NCI-H345 treated with DMSO at 0.1 percent for 48 hours (cell line): ENCODE data around the gene CCNYL1.
"Not testable (repeated sequence)": the region's sequence is repeated elsewhere in the genome, so short reads cannot be mapped to it uniquely, and the experiment has no call there.

Source experiments
- DNase-seq: peaks from one replicate; lab custom pipeline; 2025; ENCODE audit not compliant: unreplicated experiment; lab: John Stamatoyannopoulos, UW

CCNYL1 gene

DNA sequence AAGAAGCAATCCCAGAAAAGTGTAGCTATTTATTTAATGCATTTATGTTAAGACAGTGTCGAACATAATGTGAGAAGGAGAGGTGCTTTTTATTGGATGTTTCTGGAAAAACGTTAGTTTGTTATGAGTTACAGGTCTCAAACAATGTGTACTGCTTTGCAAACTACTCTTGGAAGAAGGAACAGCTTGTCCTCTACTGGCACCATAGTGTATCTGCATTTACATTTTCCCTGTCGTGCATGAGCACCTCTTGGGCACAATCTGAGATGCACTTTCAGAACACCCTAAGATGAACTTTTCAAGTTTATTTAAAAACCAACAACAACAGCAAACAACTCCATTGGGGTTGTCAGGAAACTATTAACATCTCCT, 22.8 kb downstream of the CCNYL1 start:
- DNase-seq: no peak

DNA sequence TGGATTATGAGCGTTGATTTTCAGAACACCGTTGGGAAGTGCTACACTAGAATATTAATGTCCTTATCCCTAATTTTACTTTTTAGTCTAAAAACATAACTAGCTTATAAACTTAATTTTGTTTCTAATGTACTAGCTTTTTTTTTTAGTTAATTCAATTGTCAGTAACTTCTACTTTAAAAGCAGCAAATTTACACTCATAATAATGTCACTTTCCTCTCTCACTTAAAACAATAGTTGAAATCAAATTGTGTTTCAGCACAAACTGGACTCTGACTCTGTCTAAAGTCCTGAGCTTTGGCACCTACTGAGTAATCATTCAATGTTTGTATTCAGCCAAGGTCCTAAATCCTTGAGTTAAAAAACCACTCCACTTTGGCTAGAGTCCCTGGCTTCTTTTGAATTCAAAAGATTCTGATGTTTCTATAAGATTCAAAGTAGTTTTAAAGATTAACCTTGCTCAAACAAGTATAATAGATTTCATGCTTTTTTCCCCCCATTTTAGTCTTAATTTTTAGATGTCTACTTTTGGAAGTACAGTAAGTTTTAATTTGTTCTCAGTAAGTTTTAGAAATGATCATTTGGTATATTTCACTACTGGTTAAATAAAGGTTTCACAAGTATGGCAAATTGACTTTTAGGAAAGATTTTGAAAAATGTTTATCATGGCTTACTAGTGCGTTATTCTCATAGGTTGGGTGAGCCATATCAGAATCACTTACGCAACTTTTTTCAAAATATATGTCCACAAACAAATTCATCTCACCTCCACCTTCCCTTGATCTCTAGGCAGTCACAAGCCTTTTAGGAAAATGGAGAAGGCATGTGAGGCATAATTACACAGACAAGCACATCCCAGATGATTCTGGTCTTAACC, 23.4 kb downstream of the CCNYL1 start:
- DNase-seq: no peak

DNA sequence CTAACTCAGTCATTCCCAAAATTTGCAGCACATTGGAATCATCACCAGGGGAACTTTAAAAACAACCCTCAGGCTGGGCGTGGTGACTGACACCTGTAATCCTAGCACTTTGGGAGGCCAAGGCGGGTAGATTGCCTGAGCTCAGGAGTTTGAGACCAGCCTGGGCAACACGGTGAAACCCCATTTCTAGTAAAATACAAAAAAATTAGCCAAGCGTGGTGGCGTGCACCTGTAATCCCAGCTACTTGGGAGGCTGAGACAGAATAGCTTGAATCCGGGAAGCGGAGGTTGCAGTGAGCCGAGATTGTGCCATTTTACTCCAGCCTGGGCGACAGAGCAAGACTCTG, 24.0 kb downstream of the CCNYL1 start:
- DNase-seq: not testable (repeated sequence)

DNA sequence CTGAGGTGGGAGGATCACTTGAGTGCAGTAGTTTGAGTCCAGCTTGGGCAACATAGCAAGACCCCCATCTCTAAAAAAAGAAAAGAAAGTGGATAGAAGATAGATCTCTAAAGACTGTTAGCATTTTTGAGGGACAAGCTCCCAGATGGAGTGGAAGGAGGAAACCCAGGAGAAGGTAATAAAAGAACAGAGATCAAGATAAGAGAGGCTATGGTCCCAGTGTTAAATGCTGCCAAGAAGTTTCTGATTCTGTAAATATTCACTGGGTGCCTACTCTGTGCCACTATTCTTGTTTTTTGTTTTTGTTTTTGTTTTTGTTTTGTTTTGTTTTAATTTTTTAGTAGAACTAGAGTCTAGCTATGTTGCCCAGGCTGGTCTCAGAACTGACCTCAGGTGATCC, 32.1 kb downstream of the CCNYL1 start:
- DNase-seq: no peak

DNA sequence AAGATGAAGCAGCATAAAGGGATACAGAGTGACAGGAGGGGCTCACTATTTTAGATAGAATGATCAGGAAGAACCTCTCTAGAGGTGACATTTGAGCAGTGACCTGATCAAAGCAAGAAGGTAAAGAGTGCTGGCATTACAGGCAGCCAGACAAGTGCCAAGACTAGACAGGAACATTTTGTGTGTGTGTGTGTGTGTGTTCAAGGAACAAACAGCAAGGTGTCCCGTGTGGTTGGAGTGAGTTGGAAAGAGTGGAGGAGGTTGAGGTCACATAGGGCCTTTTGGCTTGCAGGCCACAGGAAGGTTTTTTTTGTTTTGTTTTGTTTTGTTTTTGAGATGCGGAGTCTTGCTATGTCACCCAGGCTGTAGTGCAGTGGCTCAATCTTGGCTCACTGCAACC, 32.6 kb downstream of the CCNYL1 start:
- no peak for DNase-seq

DNA sequence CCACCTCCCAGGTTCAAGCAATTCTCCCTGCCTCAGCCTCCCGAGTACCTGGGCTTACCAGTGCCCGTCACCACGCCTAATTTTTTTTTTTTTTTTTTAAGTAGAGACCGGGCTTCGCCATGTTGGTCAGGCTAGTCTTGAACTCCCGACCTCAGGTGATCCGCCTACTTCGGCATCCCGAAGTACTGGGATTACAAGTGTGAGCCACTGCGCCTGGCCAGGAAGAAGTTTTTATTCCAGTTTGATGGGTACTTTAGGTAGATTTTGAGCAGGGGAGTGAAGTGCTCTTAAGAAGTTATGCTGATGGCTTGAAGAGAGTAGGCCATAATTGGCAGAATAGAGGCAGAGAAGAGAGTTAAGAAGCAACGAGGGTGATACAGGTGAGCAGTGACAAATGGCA, 33.0 kb downstream of the CCNYL1 start:
- DNase-seq: no peak

DNA sequence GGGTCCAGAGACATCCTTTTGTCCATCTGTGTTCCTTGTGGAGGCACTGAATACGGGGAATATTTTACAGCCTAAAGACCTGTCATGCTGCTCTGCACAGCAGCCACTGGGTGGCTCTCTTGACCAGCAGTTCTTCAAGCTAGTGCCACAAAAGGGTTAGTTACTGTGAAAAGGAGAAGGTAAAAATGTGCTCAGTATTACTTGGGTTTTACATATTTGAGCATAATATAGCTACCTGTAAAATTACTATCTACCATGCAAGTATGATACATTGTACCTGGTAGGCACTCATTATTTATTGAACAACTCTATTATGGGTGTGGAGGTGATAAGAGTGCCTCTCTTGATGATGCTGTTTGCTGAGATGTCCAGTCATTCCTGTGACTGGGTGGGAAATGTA, 34.7 kb downstream of the CCNYL1 start:
- peak; percentile 51 for DNase-seq

DNA sequence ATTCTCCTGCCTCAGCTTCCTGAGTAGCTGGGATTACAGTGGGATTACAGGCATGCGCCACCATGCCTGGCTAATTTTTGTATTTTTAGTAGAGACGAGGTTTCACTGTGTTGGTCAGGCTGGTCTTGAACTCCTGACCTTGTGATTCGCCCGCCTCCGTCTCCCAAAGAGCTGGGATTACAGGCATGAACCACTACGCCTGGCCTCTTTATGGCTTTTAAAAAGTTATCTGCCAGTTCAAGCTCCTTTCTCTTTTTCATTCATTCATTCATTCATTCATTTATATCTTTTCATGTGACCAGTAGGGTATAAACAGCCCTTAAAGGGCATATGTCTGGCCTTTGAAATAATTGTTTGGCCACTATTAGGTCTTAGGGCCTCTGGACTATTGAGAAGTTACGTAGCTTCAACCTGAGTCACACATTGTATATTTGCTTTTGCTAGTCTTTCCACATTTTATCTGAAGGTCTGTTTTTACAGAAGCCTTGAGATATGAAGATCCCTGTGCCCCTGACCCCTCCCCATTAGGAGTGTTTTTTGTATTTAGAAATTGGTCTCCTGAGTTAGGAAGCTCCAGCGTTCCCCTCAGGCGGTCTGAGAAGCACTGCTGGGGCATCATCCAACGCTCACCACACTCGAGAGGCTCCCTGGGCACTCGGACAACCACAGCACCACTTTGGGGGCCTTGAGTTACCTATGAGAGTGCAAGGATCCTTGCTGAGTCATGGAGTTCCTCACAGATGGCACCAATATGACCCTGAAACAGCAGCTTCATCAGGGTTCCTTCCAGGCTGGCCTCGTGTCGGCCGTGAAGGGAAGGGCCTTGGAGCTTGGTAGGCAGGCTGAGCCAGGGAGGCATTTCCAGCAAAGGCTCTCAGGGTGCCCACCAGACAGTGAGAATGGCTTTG, 36.5 kb downstream of the CCNYL1 start:
- no peak for DNase-seq

DNA sequence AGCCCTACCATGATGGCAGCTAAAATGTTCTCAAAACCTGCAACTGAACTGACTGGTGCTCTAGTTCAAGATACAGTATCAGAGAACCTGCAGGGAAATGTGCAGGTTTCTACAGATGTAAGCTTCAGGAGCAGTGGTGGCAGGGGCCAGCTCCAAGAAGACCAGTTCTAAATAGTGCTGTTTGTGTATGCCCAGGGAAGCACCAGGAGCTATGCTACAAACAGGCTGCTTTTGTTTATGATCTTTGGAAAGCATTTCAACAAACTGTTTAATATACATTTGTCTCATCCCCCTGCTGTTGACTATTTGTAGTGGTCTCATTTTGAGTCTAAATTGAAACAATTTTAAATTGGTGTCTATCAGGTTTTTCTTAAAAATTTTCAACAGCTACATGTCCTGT, 37.6 kb downstream of the CCNYL1 start:
- no peak for DNase-seq

DNA sequence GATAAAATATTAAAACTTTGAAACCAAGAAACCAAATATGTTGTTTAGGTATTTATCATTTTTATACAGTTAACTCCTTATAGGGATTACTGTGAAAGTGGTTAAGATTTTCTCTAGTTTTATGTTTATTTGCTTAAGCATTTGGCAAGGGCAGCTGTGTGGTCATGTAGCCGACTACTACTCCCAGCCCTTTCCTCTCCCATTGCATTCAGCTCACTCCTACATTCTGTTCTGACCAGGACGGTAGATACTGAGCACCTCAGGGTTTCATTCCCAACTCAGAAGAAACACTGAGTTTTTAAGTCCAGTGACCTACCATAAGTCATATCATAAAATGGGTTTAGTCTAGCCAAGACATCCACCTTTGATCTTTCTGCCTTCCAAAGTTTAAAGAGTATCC, 38.4 kb downstream of the CCNYL1 start:
- no peak for DNase-seq

DNA sequence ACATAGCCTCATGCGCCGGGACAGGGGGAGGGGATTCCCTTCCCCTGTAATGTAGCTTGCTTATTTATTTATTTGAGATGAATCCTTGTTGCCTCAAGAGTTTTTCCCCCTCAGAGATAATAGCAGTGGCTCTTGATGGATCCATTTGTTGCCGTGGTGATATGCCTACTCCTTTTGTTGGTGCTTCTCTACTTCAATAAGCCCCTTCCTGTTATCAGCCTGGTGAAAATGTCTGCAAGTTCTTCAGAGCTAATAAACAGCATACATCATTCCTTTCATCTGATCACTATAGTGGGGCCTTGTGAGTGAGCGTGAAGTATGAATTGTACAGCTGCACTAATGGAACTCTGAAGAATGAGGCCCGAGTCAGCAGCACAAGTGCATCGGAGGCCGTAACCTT, 38.9 kb downstream of the CCNYL1 start:
- DNase-seq: peak; percentile 56

DNA sequence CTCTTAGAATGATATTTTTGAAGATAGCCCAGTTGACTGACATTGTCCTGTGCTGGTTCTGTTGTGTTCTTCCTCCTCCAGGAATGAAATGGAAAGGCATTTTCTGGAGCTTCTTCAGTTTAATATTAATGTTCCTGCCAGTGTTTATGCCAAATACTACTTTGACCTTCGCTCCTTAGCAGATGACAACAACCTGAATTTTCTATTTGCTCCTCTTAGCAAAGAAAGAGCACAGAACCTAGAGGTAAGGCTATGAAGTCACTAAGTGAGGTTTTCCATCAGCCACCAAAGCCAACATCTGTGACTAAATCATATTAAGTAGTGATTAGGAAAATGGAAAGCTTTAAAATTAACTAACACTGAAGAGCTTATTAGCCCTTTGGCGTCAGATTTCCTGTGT, 39.4 kb downstream of the CCNYL1 start:
- no peak for DNase-seq

DNA sequence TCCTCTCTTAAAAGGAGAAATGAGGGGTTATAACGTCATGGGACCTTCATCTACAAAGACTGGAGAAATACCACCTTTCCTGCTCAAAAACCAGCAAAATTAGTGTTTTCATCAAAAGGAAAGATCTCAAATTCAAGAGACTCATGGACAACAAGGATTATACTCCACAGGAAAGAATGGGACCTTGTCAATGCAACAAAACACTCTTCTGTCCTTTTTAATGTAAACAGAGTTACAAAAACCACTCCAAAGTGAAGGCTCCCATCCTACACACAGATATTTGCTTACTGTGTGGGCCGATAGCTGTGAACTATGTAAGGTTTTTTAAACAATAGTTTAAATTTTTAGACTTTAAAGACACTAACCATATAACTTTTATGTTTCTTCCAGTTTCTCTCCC, 42.2 kb downstream of the CCNYL1 start:
- DNase-seq: not testable (repeated sequence)

DNA sequence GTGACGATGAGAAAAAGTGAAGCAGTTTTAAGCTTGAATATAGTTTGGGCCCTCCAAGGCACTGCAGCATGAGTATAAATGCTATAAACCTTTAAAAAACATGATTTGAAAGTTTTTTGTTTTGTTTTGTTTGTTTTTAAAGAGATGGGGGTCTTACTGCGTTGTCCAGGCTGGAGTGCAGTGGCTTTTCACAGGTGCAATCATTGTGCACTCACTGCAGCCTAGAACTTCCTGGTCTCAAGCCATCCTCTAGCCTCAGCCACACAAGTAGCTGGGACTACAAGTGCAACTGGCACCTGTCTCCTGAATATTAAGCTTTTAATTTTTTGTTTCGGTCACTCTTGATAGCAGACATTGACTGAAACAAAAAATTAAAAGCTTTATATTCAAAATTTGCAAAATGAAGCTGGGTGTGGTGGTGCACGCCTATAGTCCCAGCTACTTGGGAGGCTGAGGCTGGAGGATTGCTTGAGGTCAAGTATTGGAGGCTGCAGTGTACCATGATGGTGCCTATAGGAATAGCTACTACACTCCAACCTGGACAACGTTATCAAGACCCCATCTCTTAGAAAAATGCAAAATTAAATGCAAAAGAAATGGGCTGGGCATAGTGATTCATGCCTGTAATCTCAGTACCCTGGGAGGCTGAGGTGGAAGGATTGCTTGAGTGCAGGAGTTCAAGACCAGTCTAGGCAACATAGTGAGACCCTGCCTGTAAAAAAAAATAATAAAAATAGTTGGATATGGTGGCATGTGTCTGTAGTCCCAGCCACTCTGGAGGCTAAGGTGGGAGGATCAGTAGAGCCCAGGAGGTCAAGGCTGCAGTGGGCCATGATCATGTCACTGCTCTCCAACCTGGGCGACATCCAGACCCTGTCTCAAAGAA, 43.3 kb downstream of the CCNYL1 start:
- no peak for DNase-seq

DNA sequence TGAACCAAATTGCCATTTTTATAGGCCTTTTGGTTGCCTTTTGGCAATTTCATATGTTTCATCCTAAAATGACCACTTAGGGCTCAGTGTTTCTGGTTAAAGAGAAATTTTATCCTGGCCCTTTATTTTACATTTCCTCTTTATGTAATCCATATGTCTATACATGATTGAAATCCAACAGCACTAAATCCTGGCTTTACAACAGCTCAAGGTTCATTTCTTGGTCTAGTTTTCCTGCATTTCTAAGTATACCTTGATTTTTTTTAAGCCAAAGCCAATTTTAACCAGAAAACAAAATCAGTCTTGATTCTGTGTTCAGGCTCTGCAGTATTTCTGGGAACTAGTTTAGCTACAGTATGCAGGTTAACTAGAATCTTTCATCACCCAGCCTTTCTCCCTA, 46.6 kb downstream of the CCNYL1 start:
- no peak for DNase-seq

DNA sequence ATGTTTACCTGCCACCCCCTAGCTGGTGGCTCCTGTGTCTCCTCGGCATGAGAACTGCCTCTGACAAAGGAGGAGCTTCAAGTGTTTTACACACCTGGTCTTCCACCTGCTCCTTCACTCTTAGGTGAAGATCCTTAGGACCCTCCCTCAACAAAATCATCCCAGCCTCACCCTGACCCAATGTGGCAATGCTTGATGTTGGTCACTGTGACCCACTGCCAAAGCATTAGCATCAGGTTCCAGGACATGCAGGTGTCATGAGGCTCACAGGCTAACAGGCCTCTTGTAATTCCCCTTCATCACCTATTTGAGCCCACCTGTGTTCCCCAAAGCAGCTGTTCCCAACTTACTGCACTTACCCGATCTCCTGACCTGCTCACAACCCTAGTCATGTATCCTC, 48.5 kb downstream of the CCNYL1 start:
- no peak for DNase-seq

DNA sequence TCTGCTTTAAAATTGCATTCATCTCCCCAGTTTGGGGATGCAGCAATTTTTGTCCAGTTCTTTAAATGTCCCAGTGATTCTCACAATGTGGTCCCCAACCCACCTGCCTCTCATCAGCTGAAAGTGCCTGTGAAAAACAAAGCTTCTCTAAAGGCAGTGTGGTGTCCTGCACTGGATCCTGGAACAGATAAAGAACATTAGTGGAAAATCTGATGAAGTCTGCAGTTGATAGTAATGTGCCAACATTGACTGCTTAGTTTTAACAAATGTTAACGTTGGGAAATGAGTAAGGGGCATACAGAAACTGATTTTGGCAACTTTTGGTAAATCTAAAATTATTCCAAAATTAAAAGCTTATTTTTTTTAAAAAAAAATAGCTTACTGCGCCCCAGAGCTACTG, 49.0 kb downstream of the CCNYL1 start:
- DNase-seq: no peak

DNA sequence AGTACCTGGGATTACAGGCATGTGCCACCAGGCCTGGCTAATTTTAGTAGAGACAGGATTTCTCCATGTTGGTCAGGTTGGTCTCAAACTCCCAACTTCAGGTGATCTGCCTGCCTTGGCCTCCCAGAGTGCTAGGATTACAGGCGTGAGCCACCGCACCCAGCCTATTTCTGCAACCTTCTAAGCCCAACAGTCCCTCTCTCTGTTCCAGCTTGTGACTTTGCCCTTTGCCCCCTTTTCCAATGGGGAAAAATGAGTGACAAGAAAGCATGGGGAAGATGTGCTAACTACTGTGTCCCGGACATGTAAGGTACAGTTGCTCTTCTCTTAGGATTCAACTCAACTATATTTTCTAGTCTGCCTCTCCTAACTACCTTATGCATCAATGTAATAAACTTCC, 50.0 kb downstream of the CCNYL1 start:
- DNase-seq: not testable (repeated sequence)

DNA sequence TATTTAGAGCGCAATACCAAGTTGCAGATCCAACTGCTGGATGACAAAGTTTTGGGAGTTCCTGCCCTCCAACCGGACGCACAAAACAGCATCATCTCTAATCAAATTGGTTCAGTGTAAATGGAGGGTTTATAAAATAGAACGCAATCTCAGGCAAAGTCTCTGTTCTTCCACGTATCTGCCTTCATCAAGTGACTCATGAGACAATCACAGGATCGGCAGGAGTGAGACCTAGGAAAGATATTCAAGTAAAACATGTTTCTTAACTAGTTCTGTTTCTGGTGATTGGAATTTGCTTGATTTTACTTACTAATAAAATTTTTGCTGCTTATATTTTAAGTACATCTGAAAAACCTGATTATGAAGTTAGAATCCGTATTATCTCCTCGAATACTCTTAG, 50.7 kb downstream of the CCNYL1 start:
- no peak for DNase-seq

DNA sequence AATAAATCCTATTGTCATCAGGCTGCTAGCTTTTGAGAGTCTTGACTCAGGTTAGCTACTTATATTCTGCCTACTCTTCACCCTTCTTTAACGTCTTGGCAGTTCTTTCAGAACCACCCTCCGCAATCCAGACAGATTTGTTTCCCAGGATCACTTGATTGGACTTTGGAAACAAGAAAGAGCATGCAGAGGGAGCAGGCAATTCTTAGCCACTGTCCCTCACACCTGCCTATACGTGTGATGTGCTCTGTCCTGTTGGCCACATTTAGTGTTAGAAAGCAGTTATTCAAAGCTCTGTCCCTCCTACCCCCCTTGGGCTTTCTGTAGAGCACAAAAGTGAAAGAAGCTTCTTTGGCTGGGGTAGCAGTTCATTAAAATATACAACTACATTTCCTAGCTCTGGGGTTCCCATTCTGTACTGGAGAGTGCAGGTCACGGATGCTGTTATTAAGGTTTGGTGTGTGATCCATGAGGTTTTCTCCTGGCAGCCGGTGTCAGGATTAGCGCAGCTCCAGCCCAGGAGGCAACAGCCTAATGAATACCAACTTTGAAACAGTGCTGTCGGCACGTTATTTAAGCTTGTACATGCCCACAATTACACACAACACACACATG, 52.0 kb downstream of the CCNYL1 start:
- DNase-seq: no peak

DNA sequence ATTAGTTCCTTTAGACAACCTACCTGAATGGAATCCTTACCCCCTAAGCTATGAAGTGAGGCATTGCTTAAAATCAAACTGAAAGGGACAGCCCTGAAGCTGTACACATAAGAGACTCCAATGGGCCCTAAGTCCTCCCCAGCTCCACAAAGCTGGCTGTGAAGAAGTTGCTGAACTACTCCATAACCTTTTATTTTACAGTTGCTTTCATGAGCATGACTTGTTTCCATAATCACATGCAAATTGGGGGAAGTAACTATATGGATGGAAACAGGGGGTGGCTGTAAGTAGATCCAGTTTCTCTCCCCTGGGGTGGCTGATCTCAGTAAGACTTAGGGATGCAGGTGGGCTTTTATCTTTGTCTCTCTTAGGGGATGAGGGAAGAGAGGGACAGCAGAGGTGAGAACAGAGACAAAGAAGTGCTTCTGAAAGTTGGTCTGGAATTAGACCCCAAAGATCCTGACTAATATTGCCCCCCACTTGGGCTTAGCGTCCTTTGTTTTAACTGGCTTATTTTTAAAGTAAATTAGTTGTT, 52.7 kb downstream of the CCNYL1 start:
- no peak for DNase-seq
